GM21717 (cell line): ENCODE results near the gene SUGP2.

Source experiments
- ATAC-seq: cut with Tn5 transposase; IDR thresholded peaks from one replicate; pipeline ENCODE4 v1.9.1; 2021; ENCODE audit warnings: mild to moderate bottlenecking, moderate library complexity; ENCODE audit not compliant: unreplicated experiment

Gene SUGP2

GRCh38 chr19:19059837-19060611 lies 26.7 kb upstream of the SUGP2 start:
- ATAC-seq: no peak

- no peak for ATAC-seq
These were observed 25.9 kb upstream of the SUGP2 start for GRCh38 chr19:19059018-19059836.

- ATAC-seq: no peak
These were observed 24.4 kb upstream of the SUGP2 start for GRCh38 chr19:19057720-19058119.

GRCh38 chr19:19057317-19057716 lies 24.0 kb upstream of the SUGP2 start:
- ATAC-seq: no peak

GRCh38 chr19:19056636-19057275 lies 23.4 kb upstream of the SUGP2 start:
- ATAC-seq: no peak

GRCh38 chr19:19055701-19056100 lies 22.4 kb upstream of the SUGP2 start:
- ATAC-seq: no peak

GRCh38 chr19:19054939-19055440 lies 21.7 kb upstream of the SUGP2 start:
- no peak for ATAC-seq

GRCh38 chr19:19054315-19054938 lies 21.1 kb upstream of the SUGP2 start:
- ATAC-seq: no peak

- ATAC-seq: no peak
These were observed 20.4 kb upstream of the SUGP2 start for GRCh38 chr19:19053508-19054314.

- ATAC-seq: no peak
These were observed 19.6 kb upstream of the SUGP2 start for GRCh38 chr19:19052921-19053320.

GRCh38 chr19:19051478-19052213 lies 18.3 kb upstream of the SUGP2 start:
- ATAC-seq: no peak

GRCh38 chr19:19050731-19051130 lies 17.4 kb upstream of the SUGP2 start:
- ATAC-seq: no peak

GRCh38 chr19:19050104-19050503 lies 16.8 kb upstream of the SUGP2 start:
- ATAC-seq: no peak

- no peak for ATAC-seq
These were observed 16.1 kb upstream of the SUGP2 start for GRCh38 chr19:19049406-19049805.

GRCh38 chr19:19043881-19044280 lies 10.6 kb upstream of the SUGP2 start:
- no peak for ATAC-seq

- no peak for ATAC-seq
These were observed 10.2 kb upstream of the SUGP2 start for GRCh38 chr19:19043481-19043880.

GRCh38 chr19:19042732-19043280 lies 9.5 kb upstream of the SUGP2 start:
- no peak for ATAC-seq

- ATAC-seq: no peak
These were observed 7.1 kb upstream of the SUGP2 start for GRCh38 chr19:19040417-19040816.

GRCh38 chr19:19039901-19040300 lies 6.6 kb upstream of the SUGP2 start:
- no peak for ATAC-seq
